PC-9 (cell line): Measurements from ENCODE around the gene CCT8L2. TPM values are rescaled to one million over a fixed set of nuclear protein-coding genes. Genes with fewer than 3 reads are reported as not detected.
"Not testable (repeated sequence)": the region's sequence is repeated elsewhere in the genome, so short reads cannot be mapped to it uniquely, and the experiment has no call there.

Experiments used
- Bru-seq: library from RNA; stranded (reverse); fragments of 400-500 nt; gene quantifications from one replicate; lab custom pipeline; 2021; lab: Mats Ljungman, UMichigan
- BruChase-seq, 2 experiments: library from RNA; stranded (reverse); fragments of 400-500 nt; gene quantifications; one replicate each; lab custom pipeline; 2021; lab: Mats Ljungman, UMichigan
- BruUV-seq: library from RNA; stranded (reverse); fragments of 400-500 nt; replicated peaks from 2 replicates; lab custom pipeline; 2021; lab: Mats Ljungman, UMichigan
- CTCF ChIA-PET: fragments of 300-600 bp; sonication (Branson Sonifier 250); formaldehyde crosslinking; loops from one replicate; lab custom pipeline; 2022; ENCODE audit warnings: antibody characterized with exemption; lab: Charles Lee
- POLR2A ChIA-PET: fragments of 300-600 bp; sonication (Branson Sonifier 250); formaldehyde crosslinking; loops from one replicate; lab custom pipeline; 2022; ENCODE audit warnings: antibody characterized with exemption; ENCODE audit not compliant: unreplicated experiment; lab: Charles Lee
- DNase-seq, 2 experiments: peaks; one replicate each; pipeline versions ENCODE4 v3.0.0 to v3.0.0-alpha.2; 2015 to 2022; ENCODE audit warnings: mixed read lengths in 1 of 2
- H2AFZ ChIP-seq: fragments of 200-600 bp; sonication (generic); 2 replicates; pipeline ENCODE4 v1.8.1; 2017; ENCODE audit warnings: antibody characterized with exemption
- H3F3A ChIP-seq: fragments of 200-600 bp; sonication (generic); 2 replicates; pipeline ENCODE4 v1.8.1; 2017; ENCODE audit warnings: antibody characterized with exemption, mild to moderate bottlenecking, low read depth; ENCODE audit not compliant: insufficient read depth
- H3K27ac ChIP-seq: fragments of 200-600 bp; sonication (generic); 2 replicates; pipeline ENCODE4 v1.6.1; 2016; ENCODE audit warnings: mixed run types
- H3K27me3 ChIP-seq: fragments of 200-600 bp; sonication (generic); 2 replicates; pipeline ENCODE4 v1.6.1; 2016; ENCODE audit warnings: low read depth, mixed run types; ENCODE audit not compliant: insufficient read depth
- H3K36me3 ChIP-seq: fragments of 200-600 bp; sonication (generic); 2 replicates; pipeline ENCODE4 v1.6.1; 2016; ENCODE audit warnings: low read depth, mixed run types
- H3K4me1 ChIP-seq: fragments of 200-600 bp; sonication (generic); replicated peaks from 2 replicates; pipeline ENCODE4 v1.6.1; 2016; ENCODE audit warnings: mixed run types; ENCODE audit not compliant: insufficient read depth
- H3K4me2 ChIP-seq: fragments of 200-600 bp; sonication (generic); 2 replicates; pipeline ENCODE4 v1.6.1; 2017; ENCODE audit warnings: mixed run types
- H3K4me3 ChIP-seq: fragments of 200-600 bp; sonication (generic); 2 replicates; pipeline ENCODE4 v1.6.1; 2016; ENCODE audit warnings: mixed run types
- H3K79me2 ChIP-seq: fragments of 200-600 bp; sonication (generic); 2 replicates; pipeline ENCODE4 v1.6.1; 2017; ENCODE audit warnings: low read depth, mixed run types
- H3K9me2 ChIP-seq: fragments of 200-600 bp; sonication (generic); 2 replicates; pipeline ENCODE4 v1.8.1; 2017; ENCODE audit warnings: mild to moderate bottlenecking; ENCODE audit not compliant: insufficient read depth
- H3K9me3 ChIP-seq: fragments of 200-600 bp; sonication (generic); 2 replicates; pipeline ENCODE4 v1.8.1; 2016; ENCODE audit warnings: low read depth; ENCODE audit not compliant: insufficient read depth
- H4K20me1 ChIP-seq: fragments of 200-600 bp; sonication (generic); 2 replicates; pipeline ENCODE4 v1.8.1; 2017; ENCODE audit not compliant: insufficient read depth
- intact Hi-C: fragments of 100-400 bp; cut with micrococcal nuclease; formaldehyde crosslinking; loops from one replicate; pipeline ENCODE4 v1.10.0; 2022; ENCODE audit not compliant: unreplicated experiment
- long read RNA-seq: library from polyadenylated mRNA; stranded (forward); transcript quantifications from one replicate; pipeline ENCODE4 v2.0.0, GENCODE V29; 2022
- total RNA-seq: library from RNA; stranded (reverse); gene quantifications from 2 replicates; pipeline ENCODE4 v1.2.3, GENCODE V29; 2021

The CCT8L2 gene
- not detected in 2 replicates for total RNA-seq
- Bru-seq, nascent RNA: not detected
- not detected for BruChase-seq, experiment 1, labeled RNA remaining after a 2-hour chase
- BruChase-seq, experiment 2, labeled RNA remaining after a 6-hour chase: not detected
- long read RNA-seq: 0 reads

GRCh38 chr22:16592710-16593109, at the start of gene CCT8L2:
CCT8L2 (minus strand) TSS chr22:16592810; CDS start chr22:16592550, 260 bp downstream.
- H3K36me3 ChIP-seq, H3K27me3 ChIP-seq, CTCF ChIA-PET, H3K4me2 ChIP-seq, H3K4me3 ChIP-seq, BruUV-seq, H3K79me2 ChIP-seq, DNase-seq, H4K20me1 ChIP-seq, H3K4me1 ChIP-seq, H3K9me3 ChIP-seq, POLR2A ChIA-PET, intact Hi-C loops, H2AFZ ChIP-seq, H3K27ac ChIP-seq, H3K9me2 ChIP-seq, H3F3A ChIP-seq: not testable (repeated sequence)

- H2AFZ ChIP-seq, DNase-seq, H3F3A ChIP-seq, H3K9me3 ChIP-seq, H3K36me3 ChIP-seq, POLR2A ChIA-PET, BruUV-seq, H3K27me3 ChIP-seq, H3K4me2 ChIP-seq, H3K4me1 ChIP-seq, H3K9me2 ChIP-seq, H4K20me1 ChIP-seq, H3K4me3 ChIP-seq, H3K27ac ChIP-seq, H3K79me2 ChIP-seq, intact Hi-C loops, CTCF ChIA-PET: not testable (repeated sequence)
These were observed 42.8 kb upstream of the CCT8L2 start for GRCh38 chr22:16635442-16635841.

- intact Hi-C loops, H3K9me2 ChIP-seq, H3K36me3 ChIP-seq, BruUV-seq, H3K79me2 ChIP-seq, H3F3A ChIP-seq, H3K9me3 ChIP-seq, H3K4me1 ChIP-seq, H3K4me2 ChIP-seq, CTCF ChIA-PET, H2AFZ ChIP-seq, H3K4me3 ChIP-seq, DNase-seq, H3K27me3 ChIP-seq, H4K20me1 ChIP-seq, H3K27ac ChIP-seq, POLR2A ChIA-PET: not testable (repeated sequence)
These were observed 41.5 kb upstream of the CCT8L2 start for GRCh38 chr22:16634092-16634491.

- H3K4me1 ChIP-seq, intact Hi-C loops, H3K4me3 ChIP-seq, DNase-seq, H3K9me3 ChIP-seq, POLR2A ChIA-PET, BruUV-seq, H3K27ac ChIP-seq, H3K4me2 ChIP-seq, H3K36me3 ChIP-seq, H3K9me2 ChIP-seq, H3K79me2 ChIP-seq, H3F3A ChIP-seq, CTCF ChIA-PET, H2AFZ ChIP-seq, H4K20me1 ChIP-seq, H3K27me3 ChIP-seq: not testable (repeated sequence)
These were observed 35.9 kb upstream of the CCT8L2 start for GRCh38 chr22:16628476-16628875.

- BruUV-seq, H3K4me1 ChIP-seq, POLR2A ChIA-PET: not testable (repeated sequence)
These were observed 32.4 kb upstream of the CCT8L2 start for GRCh38 chr22:16625018-16625417.

DNA sequence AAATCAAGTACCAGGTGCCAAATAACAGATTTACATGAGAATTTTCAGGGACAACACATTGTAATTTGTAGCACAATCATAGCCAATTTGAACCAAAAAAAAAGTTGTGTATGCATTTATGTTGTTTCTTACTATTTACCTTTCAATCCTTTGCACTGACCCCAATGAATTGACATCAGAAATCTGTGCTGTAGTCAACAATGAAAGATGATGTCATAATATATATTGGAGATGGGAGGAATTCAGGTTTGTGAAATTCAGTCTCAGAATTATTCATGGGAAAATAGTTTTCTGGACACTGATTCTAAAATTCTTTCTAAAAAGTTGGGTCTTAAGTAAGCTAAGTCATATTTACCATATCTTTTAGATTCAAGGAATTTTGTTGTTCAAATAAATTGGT, 31.0 kb upstream of the CCT8L2 start:
- H3K9me3 ChIP-seq, DNase-seq, BruUV-seq, H3K27me3 ChIP-seq, H3K4me1 ChIP-seq, H3K9me2 ChIP-seq, H3K79me2 ChIP-seq, H4K20me1 ChIP-seq, H3F3A ChIP-seq, H2AFZ ChIP-seq, H3K4me2 ChIP-seq, H3K27ac ChIP-seq, intact Hi-C loops, POLR2A ChIA-PET, H3K4me3 ChIP-seq, CTCF ChIA-PET, H3K36me3 ChIP-seq: not testable (repeated sequence)

More at GRCh38 chr22:16625018-16625417, 32.4 kb upstream of the CCT8L2 start:
- CTCF ChIA-PET, H3K27me3 ChIP-seq, H3K4me2 ChIP-seq, H3F3A ChIP-seq, H3K79me2 ChIP-seq, H3K9me3 ChIP-seq, H3K27ac ChIP-seq, H2AFZ ChIP-seq, H3K4me3 ChIP-seq, H3K36me3 ChIP-seq, H4K20me1 ChIP-seq, H3K9me2 ChIP-seq, intact Hi-C loops, DNase-seq: not testable (repeated sequence)

- POLR2A ChIA-PET, intact Hi-C loops, H2AFZ ChIP-seq, H3K9me2 ChIP-seq, H3K9me3 ChIP-seq, H3F3A ChIP-seq, CTCF ChIA-PET, H3K36me3 ChIP-seq, H3K79me2 ChIP-seq, H3K27ac ChIP-seq, H3K4me3 ChIP-seq, H4K20me1 ChIP-seq, BruUV-seq, H3K4me2 ChIP-seq, H3K4me1 ChIP-seq, DNase-seq: not testable (repeated sequence)
- H3K27me3 ChIP-seq: peaks cover 14% of the 10 kb centered on the region
These were observed 24.9 kb upstream of the CCT8L2 start for GRCh38 chr22:16617516-16617915.
